Astrocyte of the spinal cord (primary cell): ENCODE data around the gene GLT8D1.

Experiments
- DNase-seq: peaks from one replicate; pipeline ENCODE4 v3.0.0; 2011; ENCODE audit warnings: low read depth, low spot score
- H3K4me3 ChIP-seq: 2 replicates; pipeline ENCODE4 v1.5.1; 2011; ENCODE audit warnings: low read depth, mild to moderate bottlenecking, low read length, moderate library complexity
- in situ Hi-C: cut with HindIII; loops from 2 replicates; pipeline ENCODE4 v1.10.0; 2017; ENCODE audit warnings: low sequenced_read_pairs
- TF ChIP-seq, protein P1 (sequence below): IDR thresholded peaks from 2 replicates; pipeline ENCODE4 v1.5.1; 2012; ENCODE audit warnings: low read depth, mild to moderate bottlenecking, low read length, inconsistent platforms

The GLT8D1 gene

DNA sequence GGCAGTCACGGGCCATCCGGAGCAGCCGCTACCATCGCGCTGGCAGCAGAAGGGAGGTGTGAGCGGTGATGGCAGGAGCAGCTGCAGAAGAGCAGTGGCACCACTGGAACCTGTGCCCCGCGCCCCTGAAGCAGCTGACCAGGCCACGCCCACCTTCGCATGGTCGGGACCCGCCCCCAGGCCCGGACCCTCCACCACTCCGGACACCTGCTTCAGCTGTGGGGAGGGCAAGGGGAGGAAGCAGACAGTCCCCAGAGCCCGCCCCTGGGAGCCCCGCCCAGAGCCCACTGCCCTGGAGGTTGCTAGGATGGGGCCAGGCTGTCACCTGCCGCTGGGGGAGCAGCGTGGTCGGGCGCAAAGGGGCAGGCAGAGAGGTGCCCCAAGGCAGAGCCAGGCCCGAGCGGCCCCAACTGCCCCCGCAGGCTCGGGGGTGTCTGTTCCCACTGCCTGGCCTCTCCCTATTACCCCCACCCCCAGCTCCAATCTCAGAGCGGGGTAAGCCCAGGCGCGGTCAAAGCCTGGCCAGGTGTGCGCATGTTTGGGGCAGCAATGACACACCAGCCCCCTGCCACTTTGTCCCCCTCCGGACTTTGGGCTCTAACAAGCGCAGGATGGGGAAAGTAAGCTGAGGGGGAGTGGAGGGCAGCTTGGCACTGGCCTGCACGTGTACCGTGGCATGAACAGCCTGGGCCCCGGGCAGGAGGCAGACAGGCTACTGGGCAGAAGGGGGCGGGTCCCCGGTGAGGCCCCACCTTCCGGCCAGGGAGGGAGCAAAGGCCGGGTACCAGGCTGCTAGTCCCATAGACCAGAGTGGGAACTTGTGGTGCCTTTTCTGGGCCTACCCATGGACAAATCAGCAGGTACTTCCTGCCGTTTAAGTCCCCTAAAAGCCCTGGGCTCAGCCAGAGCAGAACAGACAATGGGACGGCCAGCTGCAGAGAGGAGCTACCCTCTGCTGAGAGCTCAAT lies 9.0 kb upstream of the GLT8D1 start:
- in situ Hi-C loops = no loop called here
- DNase-seq = no peak
- TF ChIP-seq, protein P1, sequence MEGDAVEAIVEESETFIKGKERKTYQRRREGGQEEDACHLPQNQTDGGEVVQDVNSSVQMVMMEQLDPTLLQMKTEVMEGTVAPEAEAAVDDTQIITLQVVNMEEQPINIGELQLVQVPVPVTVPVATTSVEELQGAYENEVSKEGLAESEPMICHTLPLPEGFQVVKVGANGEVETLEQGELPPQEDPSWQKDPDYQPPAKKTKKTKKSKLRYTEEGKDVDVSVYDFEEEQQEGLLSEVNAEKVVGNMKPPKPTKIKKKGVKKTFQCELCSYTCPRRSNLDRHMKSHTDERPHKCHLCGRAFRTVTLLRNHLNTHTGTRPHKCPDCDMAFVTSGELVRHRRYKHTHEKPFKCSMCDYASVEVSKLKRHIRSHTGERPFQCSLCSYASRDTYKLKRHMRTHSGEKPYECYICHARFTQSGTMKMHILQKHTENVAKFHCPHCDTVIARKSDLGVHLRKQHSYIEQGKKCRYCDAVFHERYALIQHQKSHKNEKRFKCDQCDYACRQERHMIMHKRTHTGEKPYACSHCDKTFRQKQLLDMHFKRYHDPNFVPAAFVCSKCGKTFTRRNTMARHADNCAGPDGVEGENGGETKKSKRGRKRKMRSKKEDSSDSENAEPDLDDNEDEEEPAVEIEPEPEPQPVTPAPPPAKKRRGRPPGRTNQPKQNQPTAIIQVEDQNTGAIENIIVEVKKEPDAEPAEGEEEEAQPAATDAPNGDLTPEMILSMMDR = no peak
- no peak overlapping the region for H3K4me3 ChIP-seq

DNA sequence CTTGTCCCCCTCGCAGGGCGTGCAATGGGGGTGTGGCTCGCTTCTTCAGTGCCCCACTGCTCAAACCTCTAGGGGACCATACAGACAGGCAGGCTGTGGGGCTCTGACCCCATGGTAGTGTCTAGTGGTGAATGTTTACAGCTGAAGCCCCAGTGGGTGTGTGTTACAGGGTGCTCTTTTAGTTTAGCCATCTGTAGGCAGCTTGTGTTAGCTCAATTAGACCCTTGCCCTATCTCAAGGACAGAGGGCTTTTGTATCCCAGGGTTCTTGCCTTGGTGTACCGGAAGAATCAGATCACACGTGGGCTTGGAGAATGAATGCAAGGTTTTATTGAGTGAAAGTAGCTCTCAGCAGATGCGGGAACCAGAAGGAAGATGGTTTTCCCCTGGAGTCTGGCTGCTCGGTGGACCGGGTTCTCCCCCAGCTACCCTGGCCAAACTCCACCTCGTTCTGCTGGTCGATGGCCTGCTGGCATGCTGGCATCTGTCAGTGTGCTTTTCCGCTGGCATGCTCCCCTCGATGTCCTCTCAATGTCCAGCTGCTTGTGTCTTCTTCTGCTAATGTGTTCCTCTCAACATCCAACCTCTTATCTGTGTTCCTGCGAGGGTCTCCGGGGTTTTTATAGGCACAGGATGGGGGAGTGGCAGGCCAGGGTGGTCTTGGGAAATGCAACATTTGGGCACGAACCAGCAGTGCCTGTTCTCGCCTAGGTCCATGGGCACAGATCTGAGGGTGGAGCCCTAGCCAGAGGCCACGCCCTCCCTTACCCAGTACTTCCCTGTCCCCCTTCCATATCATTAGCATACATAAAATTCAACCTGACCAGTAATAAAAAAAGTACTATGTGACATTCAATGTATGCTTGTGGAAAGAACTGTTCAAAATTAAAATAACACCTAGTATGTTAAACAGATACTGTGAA lies 7.0 kb upstream of the GLT8D1 start:
- DNase-seq = no peak
- no peak overlapping the region for H3K4me3 ChIP-seq
- TF ChIP-seq, protein P1 = no peak
- in situ Hi-C loops = no loop called here

DNA sequence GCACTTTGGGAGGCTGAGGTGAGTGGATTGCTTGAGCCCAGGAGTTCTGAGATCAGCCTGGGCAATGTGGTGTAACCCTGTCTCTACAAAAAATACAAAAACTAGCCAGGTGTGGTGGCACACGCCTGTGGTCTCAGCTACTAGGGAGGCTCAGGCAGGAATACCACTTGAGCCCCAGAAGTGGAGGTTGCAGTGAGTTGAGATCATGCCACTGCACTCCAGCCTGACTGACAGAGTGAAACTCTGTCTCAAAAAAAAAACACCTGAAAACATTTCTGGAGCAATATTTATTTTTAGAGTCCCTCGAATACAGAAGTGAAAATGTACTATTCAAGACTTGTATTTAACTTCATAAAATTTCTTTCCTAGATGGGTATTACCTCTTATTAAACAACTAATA lies 4.9 kb upstream of the GLT8D1 start:
- no peak overlapping the region for H3K4me3 ChIP-seq
- in situ Hi-C loops = no loop called here
- no peak for DNase-seq
- TF ChIP-seq, protein P1 = no peak

DNA sequence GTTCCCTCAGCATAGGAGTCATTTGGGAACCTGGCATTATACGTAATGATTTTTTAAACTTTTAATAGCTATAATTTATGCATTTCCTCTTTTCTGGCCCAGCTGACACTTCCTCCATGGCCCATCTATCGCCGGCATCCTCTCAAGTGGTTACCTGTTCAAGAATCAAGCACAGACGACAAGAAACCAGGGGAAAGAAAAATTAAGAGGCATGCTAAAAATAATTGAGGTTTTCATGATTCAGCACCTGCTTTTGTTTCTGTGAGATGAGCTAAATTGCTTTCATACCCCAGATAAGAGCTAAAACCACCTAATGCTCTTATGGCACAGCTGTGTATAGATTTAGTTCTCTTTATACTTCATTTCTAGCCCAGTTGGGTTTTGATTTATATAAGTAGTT lies 2.0 kb upstream of the GLT8D1 start:
- TF ChIP-seq, protein P1 = no peak
- no peak overlapping the region for H3K4me3 ChIP-seq
- DNase-seq = no peak
- in situ Hi-C loops = no loop called here

DNA sequence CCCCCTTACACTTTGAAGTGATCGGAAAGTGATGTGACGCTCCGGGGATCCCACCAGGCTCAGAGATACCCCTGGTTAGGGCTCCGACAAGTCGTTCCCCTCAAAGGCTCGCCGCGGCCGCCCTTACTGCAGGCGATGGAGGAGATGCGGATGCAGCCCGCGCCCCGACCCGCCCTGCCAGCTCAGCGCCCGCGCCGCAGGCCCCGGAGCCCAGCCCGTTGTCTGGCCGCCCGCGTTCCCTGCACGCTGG lies 228 bp downstream of the GLT8D1 start:
- TF ChIP-seq, protein P1 = no peak
- in situ Hi-C loops = no loop called here
- H3K4me3 ChIP-seq = peak overlapping the region; percentile 99

DNA sequence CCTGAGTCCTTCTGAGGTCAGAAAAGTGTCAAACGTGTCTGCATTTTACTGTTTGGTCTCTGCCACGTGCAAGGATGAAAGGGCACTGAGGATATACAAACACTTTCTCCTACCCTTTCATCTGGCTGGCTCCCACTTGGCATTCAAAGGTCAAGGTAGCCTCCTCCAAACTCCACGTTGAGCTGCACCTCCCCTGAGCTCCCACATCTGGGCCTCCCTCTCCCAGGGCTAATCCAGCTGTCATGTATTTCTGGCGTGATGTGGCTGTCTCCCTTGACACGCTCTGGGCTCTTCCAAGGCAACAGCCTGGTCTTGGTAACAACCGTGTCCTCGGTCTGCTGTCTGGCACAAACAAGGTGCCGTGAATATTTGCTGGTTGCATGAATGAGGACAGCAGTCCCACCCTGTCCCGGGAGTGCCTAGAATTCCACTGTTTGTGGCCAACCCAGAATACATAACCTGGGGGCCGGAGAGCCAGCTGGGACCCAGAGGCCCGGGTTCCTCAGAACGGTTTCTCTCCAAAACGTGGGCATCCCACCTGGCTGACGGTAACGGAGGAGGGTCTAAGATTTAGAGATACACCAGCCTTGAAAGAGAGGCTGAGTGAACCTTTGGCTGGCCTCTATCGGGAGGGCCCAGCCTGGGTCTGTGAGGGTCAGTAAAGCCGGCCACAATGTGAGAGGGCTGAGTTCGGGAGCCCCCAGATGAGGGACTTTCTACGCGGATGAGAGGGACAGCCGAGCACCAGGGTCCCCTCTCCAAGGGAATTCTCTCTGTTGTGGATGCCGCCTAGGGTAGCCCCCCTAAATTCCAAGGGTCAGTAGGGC lies 767 bp downstream of the GLT8D1 start:
- in situ Hi-C loops = no loop called here
- DNase-seq = no peak
- TF ChIP-seq, protein P1 = no peak
- peak overlapping the region; percentile 99 for H3K4me3 ChIP-seq

More for the DNA sequence above, 228 bp downstream of the GLT8D1 start:
- DNase-seq = no peak
